AG10803 (cell line): Measurements from ENCODE around the gene ALDOA.
A peak's percentile ranks its signal among the peaks of the same experiment; 100 is the strongest.

Experiments used
- DNase-seq: peaks from one replicate; pipeline ENCODE4 v3.0.0; 2010; ENCODE audit warnings: low read depth
- H3K4me3 ChIP-seq: 2 replicates; pipeline ENCODE4 v1.5.1; 2011; ENCODE audit warnings: mild to moderate bottlenecking, low read length, control low read depth
- CTCF ChIP-seq: conservative IDR thresholded peaks from 2 replicates; pipeline ENCODE4 v1.5.1; 2011; ENCODE audit warnings: mild to moderate bottlenecking, low read length, control low read depth, inconsistent platforms

ALDOA gene

GRCh38 chr16:30064729-30065101 is 845 bp upstream of the ALDOA start:
- no peak for TF ChIP-seq CTCF
- no peak for DNase-seq
- peak overlapping the region; percentile 75 for H3K4me3 ChIP-seq

- TF ChIP-seq CTCF = no peak
- peak; percentile 65 for DNase-seq
- H3K4me3 ChIP-seq = peak overlapping the region; percentile 97
Measured at GRCh38 chr16:30065943-30066760, 592 bp downstream of the ALDOA start.

GRCh38 chr16:30066761-30067583 is 1.4 kb downstream of the ALDOA start:
- peak overlapping the region; percentile 97 for H3K4me3 ChIP-seq
- no peak for TF ChIP-seq CTCF
- DNase-seq = no peak

- no peak for TF ChIP-seq CTCF
- H3K4me3 ChIP-seq = peak overlapping the region; percentile 97
- no peak for DNase-seq
Measured at GRCh38 chr16:30067584-30067916, 2.0 kb downstream of the ALDOA start.

GRCh38 chr16:30068333-30068732 is 2.8 kb downstream of the ALDOA start:
- peak overlapping the region; percentile 31 for H3K4me3 ChIP-seq
- no peak for TF ChIP-seq CTCF
- DNase-seq = no peak

GRCh38 chr16:30068750-30069610 is 3.4 kb downstream of the ALDOA start:
- DNase-seq = no peak
- peak; percentile 58 for TF ChIP-seq CTCF
- peak overlapping the region; percentile 41 for H3K4me3 ChIP-seq
